GM23248 (cell line): ENCODE data around the gene DAB1.

ENCODE experiments used
- EZH2 ChIP-seq: fragments of 200-600 bp; sonication (generic); IDR thresholded peaks from 2 replicates; pipeline ENCODE4 v1.6.1; 2018; ENCODE audit warnings: antibody characterized with exemption, mild to moderate bottlenecking; ENCODE audit not compliant: insufficient read depth, poor library complexity, severe bottlenecking
- EZH2phosphoT487 ChIP-seq: fragments of 200-600 bp; sonication (generic); IDR thresholded peaks from 2 replicates; pipeline ENCODE4 v1.6.1; 2018; ENCODE audit warnings: antibody characterized with exemption, moderate library complexity, mild to moderate bottlenecking, low read depth; ENCODE audit not compliant: insufficient read depth

GRCh38 chr1:57036641-57037579 is 386.9 kb downstream of the DAB1 start:
- TF ChIP-seq EZH2 (no peak), EZH2phosphoT487 (no peak)
